HG03439 (cell line): ENCODE measurements around the gene MAZ.
"Not testable (repeated sequence)": the region's sequence is repeated elsewhere in the genome, so short reads cannot be mapped to it uniquely, and the experiment has no call there.

ENCODE experiments used
- ATAC-seq: cut with Tn5 transposase; IDR thresholded peaks from one replicate; pipeline ENCODE4 v1.9.1; 2021; ENCODE audit warnings: mild to moderate bottlenecking, moderate library complexity; ENCODE audit not compliant: unreplicated experiment

The MAZ gene

DNA sequence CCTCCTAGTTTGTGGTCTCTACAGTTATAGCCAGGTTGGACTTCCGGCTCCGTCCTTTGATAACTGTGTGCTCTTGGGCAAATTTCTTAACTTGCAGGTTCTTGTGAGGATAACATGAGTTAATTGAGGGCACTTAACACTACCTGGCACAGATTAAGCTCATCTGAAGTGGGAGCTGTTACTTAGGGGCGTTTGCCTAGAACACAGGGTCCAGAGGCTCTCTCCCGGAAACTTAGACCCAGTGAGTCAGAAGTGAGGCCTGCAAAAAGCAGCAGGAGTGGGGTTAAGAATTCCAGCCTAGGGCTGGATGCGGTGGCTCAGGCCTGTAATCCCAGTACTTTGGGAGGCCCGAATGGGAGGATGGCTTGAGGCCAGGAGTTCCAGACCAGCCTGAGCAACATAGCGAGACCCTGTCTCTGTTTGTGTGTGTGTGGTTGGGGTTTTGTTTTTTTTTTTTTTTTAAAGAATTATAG, 15.3 kb downstream of the MAZ start:
- ATAC-seq, result no peak

GRCh38 chr16:29824589-29825144, 18.3 kb downstream of the MAZ start:
- ATAC-seq, result no peak

- ATAC-seq, result no peak
Measured at GRCh38 chr16:29825145-29826044, 19.1 kb downstream of the MAZ start.

- no peak for ATAC-seq
Measured at GRCh38 chr16:29826342-29826695, 20.0 kb downstream of the MAZ start.

- no peak for ATAC-seq
Measured at GRCh38 chr16:29830774-29831173, 24.4 kb downstream of the MAZ start.

DNA sequence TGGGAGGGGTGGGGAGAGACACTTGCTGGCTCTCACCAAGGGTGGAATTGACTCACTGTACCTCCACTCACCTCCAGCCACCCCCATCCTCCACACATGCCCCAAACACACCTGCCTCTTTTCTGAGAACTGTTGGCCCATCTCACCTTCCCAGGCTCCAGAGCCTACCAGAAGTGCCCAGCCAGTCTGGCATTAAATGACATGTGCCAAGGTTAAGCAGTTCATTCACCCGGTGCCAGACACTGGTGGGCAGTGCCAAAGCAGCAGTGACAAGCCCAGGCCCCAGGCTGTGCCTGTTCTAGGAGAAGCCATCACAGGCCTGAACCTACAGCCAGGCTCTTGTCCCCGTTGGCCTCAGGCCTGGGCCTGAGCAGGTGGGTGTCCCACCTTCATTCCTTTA, 25.2 kb downstream of the MAZ start:
- no peak for ATAC-seq

DNA sequence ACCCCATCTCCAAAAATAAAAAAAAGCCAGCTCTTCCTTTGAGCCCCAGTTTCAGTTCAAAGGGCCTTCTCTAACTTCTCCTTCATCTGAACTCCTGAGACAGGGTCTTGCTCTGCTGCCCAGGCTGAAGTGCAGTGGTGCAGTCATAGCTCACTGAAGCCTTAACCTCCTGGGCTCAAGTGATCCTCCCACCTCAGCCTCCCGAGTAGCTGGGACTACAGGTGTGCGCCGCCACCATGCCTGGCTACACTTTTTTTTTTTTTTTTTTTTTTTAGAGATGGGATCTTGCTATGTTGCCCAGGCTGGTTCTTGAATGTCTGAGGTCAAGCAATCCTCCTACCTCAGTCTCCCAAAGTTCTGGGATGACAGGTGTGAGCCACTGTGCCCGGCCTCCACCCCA, 26.9 kb downstream of the MAZ start:
- not testable (repeated sequence) for ATAC-seq

GRCh38 chr16:29834079-29834478, 27.8 kb downstream of the MAZ start:
- ATAC-seq, result no peak

- no peak for ATAC-seq
Measured at GRCh38 chr16:29835926-29836325, 29.6 kb downstream of the MAZ start.

DNA sequence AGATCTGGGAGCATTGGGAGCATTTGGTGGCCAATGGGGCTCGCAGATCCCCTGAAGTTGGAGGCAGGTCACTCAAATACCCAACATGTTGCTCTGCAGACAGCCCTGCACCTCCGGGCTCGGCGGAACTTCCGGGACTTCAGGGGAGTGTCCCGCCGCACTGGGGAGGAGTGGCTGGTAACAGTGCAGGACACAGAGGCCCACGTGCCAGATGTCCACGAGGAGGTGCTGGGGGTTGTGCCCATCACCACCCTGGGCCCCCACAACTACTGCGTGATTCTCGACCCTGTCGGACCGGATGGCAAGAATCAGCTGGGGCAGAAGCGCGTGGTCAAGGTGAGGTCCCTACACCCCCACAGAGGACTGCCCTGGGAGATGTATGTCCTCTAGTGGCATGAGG, 30.3 kb downstream of the MAZ start:
- ATAC-seq, result no peak

DNA sequence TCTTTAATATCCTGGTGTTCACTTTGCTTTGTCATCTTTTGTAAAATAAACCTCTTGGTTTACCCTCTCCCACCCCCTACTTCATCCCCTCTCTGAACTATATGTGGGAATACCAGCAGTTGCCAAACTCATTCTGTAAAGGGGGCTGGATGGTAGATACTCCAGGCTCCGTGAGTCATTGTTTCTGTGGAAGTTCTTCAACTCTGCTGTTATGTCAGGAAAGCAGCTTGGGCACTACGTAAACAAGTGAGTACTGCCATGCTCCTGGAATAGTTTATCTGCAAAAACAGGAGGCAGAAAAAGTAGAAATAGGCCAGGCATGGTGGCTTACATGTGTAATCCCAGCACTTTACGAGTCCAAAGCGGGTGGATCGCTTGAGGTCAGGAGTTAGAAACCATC, 31.5 kb downstream of the MAZ start:
- ATAC-seq, result no peak

DNA sequence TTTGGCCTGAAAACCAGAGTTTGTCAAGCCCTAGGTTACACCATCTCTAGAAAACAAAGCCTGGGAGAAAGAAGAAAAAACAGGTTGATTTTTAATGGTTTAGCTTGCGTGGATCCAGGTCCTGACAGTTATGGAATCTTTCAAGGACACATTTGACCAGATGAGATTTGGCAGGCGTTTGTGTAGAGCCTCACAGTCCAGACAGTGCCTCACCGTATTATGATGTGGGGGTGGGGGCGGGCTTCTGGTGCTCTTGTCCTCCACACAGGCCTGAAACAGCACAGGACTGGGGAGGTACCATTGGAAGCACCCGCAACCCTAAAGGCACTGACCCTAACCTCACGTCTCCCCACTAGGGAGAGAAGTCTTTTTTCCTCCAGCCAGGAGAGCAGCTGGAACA, 33.5 kb downstream of the MAZ start:
- no peak for ATAC-seq

DNA sequence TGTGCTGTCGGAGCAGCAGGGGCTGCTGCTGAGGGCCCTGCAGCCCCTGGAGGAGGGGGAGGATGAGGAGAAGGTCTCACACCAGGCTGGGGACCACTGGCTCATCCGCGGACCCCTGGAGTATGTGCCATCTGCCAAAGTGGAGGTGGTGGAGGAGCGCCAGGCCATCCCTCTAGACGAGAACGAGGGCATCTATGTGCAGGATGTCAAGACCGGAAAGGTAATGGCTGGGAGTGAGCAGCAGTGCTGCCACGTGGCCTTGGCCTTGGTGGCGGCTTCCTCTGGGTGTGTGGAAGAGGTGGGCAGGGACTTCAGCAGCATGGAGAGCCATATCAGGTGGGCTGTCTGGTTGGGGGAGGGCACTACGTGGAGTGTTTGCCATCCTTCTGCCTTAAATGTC, 33.9 kb downstream of the MAZ start:
- ATAC-seq, result no peak

DNA sequence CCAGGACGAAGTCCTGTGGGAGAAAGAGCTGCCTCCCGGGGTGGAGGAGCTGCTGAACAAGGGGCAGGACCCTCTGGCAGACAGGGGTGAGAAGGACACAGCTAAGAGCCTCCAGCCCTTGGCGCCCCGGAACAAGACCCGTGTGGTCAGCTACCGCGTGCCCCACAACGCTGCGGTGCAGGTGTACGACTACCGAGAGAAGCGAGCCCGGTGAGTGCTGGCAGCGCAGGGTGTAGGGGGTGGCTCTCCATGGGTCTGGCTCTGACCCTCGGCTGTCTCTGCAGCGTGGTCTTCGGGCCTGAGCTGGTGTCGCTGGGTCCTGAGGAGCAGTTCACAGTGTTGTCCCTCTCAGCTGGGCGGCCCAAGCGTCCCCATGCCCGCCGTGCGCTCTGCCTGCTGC, 35.3 kb downstream of the MAZ start:
- ATAC-seq, result no peak

- ATAC-seq, result no peak
Measured at GRCh38 chr16:29842732-29843346, 36.5 kb downstream of the MAZ start.

DNA sequence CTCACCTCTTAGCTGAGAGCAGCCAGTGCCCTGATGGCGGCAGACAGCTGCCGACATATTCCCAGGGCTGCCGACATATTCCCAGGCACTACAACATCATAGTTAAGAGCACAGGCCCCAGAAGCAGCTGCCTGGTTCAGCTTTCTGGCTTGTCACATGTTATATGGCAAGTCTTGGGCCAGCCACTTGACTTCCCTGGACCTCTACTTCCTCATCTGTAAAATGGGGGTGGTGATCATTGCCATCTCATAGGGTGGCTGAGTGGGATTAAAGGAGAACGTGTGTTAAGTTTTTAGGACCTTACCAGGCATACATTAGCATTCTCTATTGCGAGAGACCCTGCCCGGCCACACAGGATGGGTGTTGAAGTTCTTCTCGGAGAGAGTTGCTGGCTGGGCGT, 37.6 kb downstream of the MAZ start:
- no peak for ATAC-seq

- no peak for ATAC-seq
Measured at GRCh38 chr16:29844575-29845331, 38.4 kb downstream of the MAZ start.

- no peak for ATAC-seq
Measured at GRCh38 chr16:29845656-29846055, 39.3 kb downstream of the MAZ start.

- peak; percentile 76 for ATAC-seq
Measured at GRCh38 chr16:29848420-29849297, 42.3 kb downstream of the MAZ start.

DNA sequence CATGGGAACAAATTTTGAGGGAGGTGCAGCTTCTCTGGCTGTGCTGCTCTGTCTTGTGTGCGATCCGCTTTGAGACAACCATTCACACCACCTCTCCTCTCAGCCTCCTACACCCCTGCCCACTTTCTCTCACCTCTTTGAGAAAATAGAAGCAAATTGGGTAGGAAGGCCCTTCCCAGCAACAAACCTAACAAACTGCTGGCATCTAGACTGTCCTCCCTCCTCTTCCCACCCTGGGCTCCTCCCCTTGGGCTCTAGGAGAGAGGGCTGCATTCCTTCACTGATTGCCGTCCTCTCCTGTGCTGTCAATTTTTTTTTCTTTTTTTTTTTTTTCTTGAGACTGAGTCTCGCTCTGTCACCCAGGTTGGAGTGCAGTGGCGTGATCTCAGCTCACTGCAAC, 43.2 kb downstream of the MAZ start:
- ATAC-seq, result no peak
